Pancreas (tissue), 10 donors: Measurements from ENCODE around the gene VIPR1. TPM values are rescaled to one million over a fixed set of nuclear protein-coding genes. Genes with fewer than 3 reads are reported as not detected.

Experiments used
- ATAC-seq, 4 donors: fragments of 200-7000 bp; cut with Tn5 transposase; one replicate each; pipeline versions ENCODE4 v1.8.0 to v1.9.1; 2020; ENCODE audit warnings: mild to moderate bottlenecking in 4 of 4, moderate library complexity in 4 of 4
- DNase-seq, 6 donors: peaks; one replicate each; pipeline ENCODE4 v3.0.0-alpha.2; 2020
- FAIRE-seq: peaks from 2 replicates; lab custom pipeline; 2012; peaks lifted over from hg19 to GRCh38; lab: Jason Lieb, UNC
- H3K27ac ChIP-seq, 4 donors: fragments of 200-600 bp; sonication (generic); 1 replicate in 3 of 4; 2 replicates in 1 of 4; pipeline versions ENCODE4 v1.5.0 to v1.8.0; 2020
- H3K27me3 ChIP-seq, 4 donors: fragments of 200-600 bp; one replicate each; pipeline ENCODE4 v1.8.0; 2021
- H3K36me3 ChIP-seq, 3 donors: fragments of 200-600 bp; sonication (generic) in 1 of 3; one replicate each; pipeline versions ENCODE4 v1.5.0 to v1.8.0; 2020 to 2021
- H3K4me1 ChIP-seq, 3 donors: fragments of 200-600 bp; one replicate each; pipeline ENCODE4 v1.8.0; 2021
- H3K4me3 ChIP-seq, 4 donors: fragments of 200-600 bp; sonication (generic) in 2 of 4; one replicate each; pipeline versions ENCODE4 v1.5.0 to v1.8.0; 2020 to 2021
- H3K9me3 ChIP-seq, 4 donors: fragments of 200-600 bp; one replicate each; pipeline ENCODE4 v1.8.0; 2021
- CTCF ChIP-seq, 4 donors: fragments of 200-600 bp; sonication (generic) in 3 of 4; IDR thresholded peaks; one replicate each; pipeline versions ENCODE4 v1.5.0 to v1.8.0; 2021; ENCODE audit warnings: antibody characterized with exemption in 4 of 4
- WGBS, 2 donors: extraction: QIAGEN DNeasy Blood & Tissue Kit; methylation state at CpG; one replicate each; pipeline ENCODE4 v1.1.7; 2013; 5-methylcytosine and 5-hydroxymethylcytosine counted together
- intact Hi-C, 3 donors: fragments of 100-400 bp; cut with DNase I; formaldehyde crosslinking; loops; one replicate each; pipeline versions ENCODE4 v1.11.1 to v1.14.2; 2022
- polyA plus RNA-seq, 2 donors: library from polyadenylated mRNA; stranded (reverse); fragments of 200-250 nt; gene quantifications; one replicate each; pipeline ENCODE4 v1.2.3, GENCODE V29; 2013
- total RNA-seq, 6 donors: library from RNA; stranded (reverse); fragmentation: NEBNext Ultra II Directional in 4 of 6; extraction: Animal tissue kit (Norgen Biotek cat#: 25700) in 4 of 6; gene quantifications; one replicate each; pipeline versions ENCODE4 v1.2.1 to v1.2.4, GENCODE V29; 2021 to 2023
- donor health status: healthy with polysubstance abuse.
- donor health status: DM: no; HTN: no; CAD: no; lungs with moderate emphysema.
- donor health status: DM: no; HTN: no; CAD: no.
- donor health status: control.
- donor health status: control.
- donor health status: Bipolar disorder and iron deficiency.
- donor health status: DM: yes; HTN: yes; CAD: no.
- donor health status: DM: no; HTN: no; CAD: no.
- donor health status: DM: no; HTN: no; CAD: no.
- donor health status: DM: yes; HTN: yes; CAD: no.

VIPR1 gene
- total and polyA plus RNA-seq, 8 donors: 0.47 to 10.6 (median 2.1) TPM

GRCh38 chr3:42541079-42541478, 38.6 kb downstream of the VIPR1 start:
- intact Hi-C loops: no loop called here
- DNase-seq: no peak
- Histone ChIP-seq H3K36me3 (no peaks in the 10 kb centered on the region), H3K27me3 (no peaks in the 10 kb centered on the region), H3K4me1 (peaks cover 8 to 21% (median 17%) of the 10 kb centered on the region in 3 donors), H3K4me3 (no peak overlapping the region), H3K9me3 (no peaks in the 10 kb centered on the region), H3K27ac (no peak overlapping the region)
- no peak for FAIRE-seq
- no peak for ATAC-seq
- 56 to 62% methylated on average over 3 of the region's 3 CpGs for WGBS, 2 donors
- TF ChIP-seq CTCF (IDR thresholded peaks at IDR 0.05): no peak

DNA sequence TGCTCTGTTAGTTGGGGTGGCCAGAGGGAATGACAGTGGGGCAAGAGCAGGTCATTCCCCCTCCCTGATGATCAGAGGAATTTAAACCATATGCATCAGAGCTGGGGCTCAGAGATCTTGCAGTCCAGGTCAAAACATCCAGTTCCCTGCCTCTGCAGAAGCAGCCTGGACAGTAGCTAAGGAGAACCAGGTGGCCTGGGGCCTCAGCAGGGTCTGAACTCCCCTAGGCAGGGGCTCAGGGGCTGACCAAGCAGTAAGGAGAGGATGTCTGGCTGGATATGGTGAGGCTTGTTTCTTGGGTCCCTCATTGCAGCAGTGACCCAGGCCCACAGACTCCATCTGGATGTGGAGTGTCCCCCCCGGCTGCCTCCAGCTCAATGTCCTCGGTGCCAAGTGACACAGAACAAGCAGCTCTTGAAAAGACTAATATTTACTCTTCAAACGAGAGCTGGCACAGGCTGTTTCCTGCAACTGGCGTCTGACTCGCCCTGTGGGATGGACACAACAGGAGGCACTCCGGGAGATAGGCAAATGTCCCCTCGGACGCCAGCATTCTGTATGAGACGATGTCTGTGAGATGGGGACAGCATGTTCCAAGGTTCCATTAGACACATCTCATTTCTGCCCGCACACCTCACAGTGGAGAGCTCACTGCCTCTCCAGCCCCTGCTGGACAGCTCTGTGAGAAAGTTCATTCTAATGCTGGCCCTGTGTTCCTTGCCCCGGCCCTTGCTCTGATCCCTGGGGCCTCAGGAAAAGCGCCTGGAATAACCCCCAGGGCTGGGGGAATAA, 42.2 kb downstream of the VIPR1 start:
- Histone ChIP-seq H3K9me3 (no peaks in the 10 kb centered on the region), H3K36me3 (no peaks in the 10 kb centered on the region), H3K4me1 (peaks cover 8 to 21% (median 17%) of the 10 kb centered on the region in 3 donors), H3K27ac (peak overlapping the region in 1 of 4 donors; percentile 17), H3K27me3 (no peaks in the 10 kb centered on the region), H3K4me3 (no peak overlapping the region)
- intact Hi-C loops: no loop called here
- ATAC-seq (peak; percentile 82 to 92 (median 90)), DNase-seq (peak; percentile 66 to 87 (median 74)), FAIRE-seq (no peak)
- TF ChIP-seq CTCF (IDR thresholded peaks at IDR 0.05): no peak
- 4 to 6% methylated on average over 12 of the region's 12 CpGs for WGBS, 2 donors

DNA sequence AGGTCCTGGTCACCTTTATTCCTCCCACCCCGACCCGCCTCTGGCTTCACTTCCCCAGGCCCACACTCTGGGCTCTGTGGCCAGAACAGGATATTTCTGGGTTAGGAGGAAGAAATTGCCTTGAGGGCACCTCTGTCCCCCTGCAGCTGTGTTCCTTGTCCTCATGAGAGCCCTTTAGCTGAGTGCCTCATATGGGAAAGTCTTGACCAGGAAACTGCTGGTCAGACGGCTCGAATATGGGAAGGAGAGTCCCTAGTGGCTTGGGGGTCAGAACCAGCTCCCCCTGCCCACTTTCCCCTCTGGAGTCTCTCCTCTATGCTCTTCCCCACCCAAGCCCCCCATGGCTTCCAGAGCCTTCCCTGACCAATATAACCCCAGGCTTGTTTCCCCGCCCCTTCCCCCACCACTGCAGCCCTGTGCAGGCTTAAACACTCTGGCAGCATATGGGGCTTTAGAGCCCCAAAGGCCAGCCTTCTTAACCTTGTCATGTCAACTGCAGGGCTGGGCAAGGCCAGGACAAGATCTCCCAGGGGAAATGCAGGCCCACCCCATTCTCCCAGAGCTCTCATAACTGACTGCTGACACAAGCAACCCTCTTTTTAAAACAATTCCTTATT, 42.9 kb downstream of the VIPR1 start:
- no peak for FAIRE-seq
- no peaks in the 10 kb centered on the region for H3K9me3 ChIP-seq
- no peaks in the 10 kb centered on the region for H3K27me3 ChIP-seq
- H3K4me1 ChIP-seq: peaks cover 8 to 21% (median 17%) of the 10 kb centered on the region in 3 donors
- DNase-seq: no peak
- peak in 2 of 4 donors; percentile 4 to 7 for ATAC-seq
- H3K36me3 ChIP-seq: no peaks in the 10 kb centered on the region
- intact Hi-C loops: no loop called here
- no peak for TF ChIP-seq CTCF (IDR thresholded peaks at IDR 0.05)
- 76 to 88% methylated on average over 5 of the region's 5 CpGs for WGBS, 2 donors
- no peak overlapping the region for H3K4me3 ChIP-seq
- peak overlapping the region in 1 of 4 donors; percentile 17 for H3K27ac ChIP-seq

GRCh38 chr3:42546691-42547213, 44.3 kb downstream of the VIPR1 start:
- Histone ChIP-seq H3K4me1 (peaks cover 8 to 21% (median 17%) of the 10 kb centered on the region in 3 donors), H3K27ac (no peak overlapping the region), H3K9me3 (no peaks in the 10 kb centered on the region), H3K4me3 (no peak overlapping the region), H3K36me3 (no peaks in the 10 kb centered on the region), H3K27me3 (no peaks in the 10 kb centered on the region)
- WGBS, 2 donors: 87 to 89% methylated on average over 3 of the region's 3 CpGs
- FAIRE-seq (no peak), ATAC-seq (no peak), DNase-seq (no peak)
- no peak for TF ChIP-seq CTCF (IDR thresholded peaks at IDR 0.05)
- intact Hi-C loops: no loop called here
